Parathyroid adenoma (tissue), 2 donors: Measurements from ENCODE around the gene SPRYD3.

Source experiments
- H2AFZ ChIP-seq: fragments of 300-600 bp; sonication (generic); one replicate; pipeline ENCODE4 v1.7.0; 2017; ENCODE audit warnings: antibody characterized with exemption, mild to moderate bottlenecking
- H3K27ac ChIP-seq: fragments of 300-600 bp; sonication (generic); one replicate; pipeline ENCODE4 v1.7.0; 2017
- H3K27me3 ChIP-seq: fragments of 300-600 bp; sonication (generic); one replicate; pipeline ENCODE4 v1.7.0; 2017; ENCODE audit warnings: low read length; ENCODE audit not compliant: control insufficient read depth, insufficient read depth
- H3K36me3 ChIP-seq: fragments of 300-600 bp; sonication (generic); one replicate; pipeline ENCODE4 v1.7.0; 2017; ENCODE audit warnings: low read length; ENCODE audit not compliant: control insufficient read depth, insufficient read depth
- H3K4me1 ChIP-seq: fragments of 300-600 bp; sonication (generic); one replicate; pipeline ENCODE4 v1.7.0; 2017; ENCODE audit warnings: control low read depth
- H3K4me2 ChIP-seq: fragments of 300-600 bp; sonication (generic); one replicate; pipeline ENCODE4 v1.7.0; 2017; ENCODE audit warnings: low read length
- H3K4me3 ChIP-seq: fragments of 300-600 bp; sonication (generic); one replicate; pipeline ENCODE4 v1.7.0; 2017; ENCODE audit warnings: low read depth, low read length
- H3K79me2 ChIP-seq: fragments of 300-600 bp; sonication (generic); one replicate; pipeline ENCODE4 v1.7.0; 2017; ENCODE audit warnings: control low read depth
- H3K9ac ChIP-seq: fragments of 300-600 bp; sonication (generic); one replicate; pipeline ENCODE4 v1.7.0; 2017; ENCODE audit warnings: mild to moderate bottlenecking
- H3K9me3 ChIP-seq: fragments of 300-600 bp; sonication (generic); one replicate; pipeline ENCODE4 v1.7.0; 2017; ENCODE audit warnings: low read length; ENCODE audit not compliant: control insufficient read depth
- TF ChIP-seq, protein P1 (sequence below): fragments of 300-600 bp; sonication (generic); IDR thresholded peaks from one replicate; pipeline ENCODE4 v1.7.0; 2017; ENCODE audit warnings: antibody characterized with exemption, mild to moderate bottlenecking
- donor health status: primary hyperparathyroidism.

The SPRYD3 gene

DNA sequence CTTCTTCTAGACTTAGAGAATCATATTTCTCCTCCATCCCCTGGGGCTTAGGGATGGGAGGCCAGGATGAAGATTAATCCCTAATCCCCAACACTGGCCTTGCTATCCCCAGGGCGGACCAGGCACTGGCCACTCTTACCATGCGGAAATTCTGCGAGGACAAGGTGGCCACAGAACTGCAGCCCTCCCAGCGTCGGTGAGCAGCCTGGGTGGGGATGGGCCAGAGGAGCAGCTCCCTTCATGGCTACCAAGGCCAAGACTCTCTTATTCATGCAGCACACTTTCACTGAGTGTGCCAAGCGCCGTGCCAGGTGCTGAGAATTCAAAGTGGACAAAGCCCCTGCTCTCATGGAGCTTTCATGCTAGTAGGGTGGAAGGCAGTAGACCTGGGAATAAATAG lies 22.3 kb downstream of the SPRYD3 start:
- no peaks in the 10 kb centered on the region for H3K9me3 ChIP-seq
- TF ChIP-seq, protein P1, sequence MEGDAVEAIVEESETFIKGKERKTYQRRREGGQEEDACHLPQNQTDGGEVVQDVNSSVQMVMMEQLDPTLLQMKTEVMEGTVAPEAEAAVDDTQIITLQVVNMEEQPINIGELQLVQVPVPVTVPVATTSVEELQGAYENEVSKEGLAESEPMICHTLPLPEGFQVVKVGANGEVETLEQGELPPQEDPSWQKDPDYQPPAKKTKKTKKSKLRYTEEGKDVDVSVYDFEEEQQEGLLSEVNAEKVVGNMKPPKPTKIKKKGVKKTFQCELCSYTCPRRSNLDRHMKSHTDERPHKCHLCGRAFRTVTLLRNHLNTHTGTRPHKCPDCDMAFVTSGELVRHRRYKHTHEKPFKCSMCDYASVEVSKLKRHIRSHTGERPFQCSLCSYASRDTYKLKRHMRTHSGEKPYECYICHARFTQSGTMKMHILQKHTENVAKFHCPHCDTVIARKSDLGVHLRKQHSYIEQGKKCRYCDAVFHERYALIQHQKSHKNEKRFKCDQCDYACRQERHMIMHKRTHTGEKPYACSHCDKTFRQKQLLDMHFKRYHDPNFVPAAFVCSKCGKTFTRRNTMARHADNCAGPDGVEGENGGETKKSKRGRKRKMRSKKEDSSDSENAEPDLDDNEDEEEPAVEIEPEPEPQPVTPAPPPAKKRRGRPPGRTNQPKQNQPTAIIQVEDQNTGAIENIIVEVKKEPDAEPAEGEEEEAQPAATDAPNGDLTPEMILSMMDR, result no peak
- H3K36me3 ChIP-seq, result no peaks in the 10 kb centered on the region
- H3K79me2 ChIP-seq, result peaks cover 5% of the 10 kb centered on the region
- H3K4me1 ChIP-seq, result peaks cover 35% of the 10 kb centered on the region
- H3K27me3 ChIP-seq, result no peaks in the 10 kb centered on the region
- H3K27ac ChIP-seq, result no peak overlapping the region
- no peak overlapping the region for H2AFZ ChIP-seq
- no peak overlapping the region for H3K4me2 ChIP-seq
- no peak overlapping the region for H3K9ac ChIP-seq
- no peak overlapping the region for H3K4me3 ChIP-seq

DNA sequence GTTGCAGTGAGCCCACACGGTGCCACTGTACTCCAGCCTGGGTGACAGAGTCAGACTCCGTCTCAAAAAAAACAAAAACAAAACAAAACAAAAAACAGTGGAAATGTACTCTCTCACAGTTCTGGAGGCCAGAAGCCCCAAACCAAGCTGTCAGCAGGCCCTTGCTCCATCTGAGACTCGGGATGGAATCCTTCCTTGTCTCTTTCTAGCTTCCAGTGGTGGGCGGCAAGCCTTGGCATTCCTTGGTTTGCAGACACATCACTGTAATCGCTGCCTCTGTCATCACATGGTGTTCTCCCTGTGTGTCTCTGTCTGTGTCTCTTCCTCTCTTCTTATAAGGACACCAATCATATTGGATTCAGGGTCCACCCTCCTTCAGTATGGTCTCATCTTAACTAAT lies 22.9 kb downstream of the SPRYD3 start:
- Histone ChIP-seq H3K4me2 (no peak overlapping the region), H3K4me3 (no peak overlapping the region), H3K27ac (no peak overlapping the region), H3K9me3 (no peaks in the 10 kb centered on the region), H3K79me2 (peaks cover 7% of the 10 kb centered on the region), H3K36me3 (no peaks in the 10 kb centered on the region), H2AFZ (no peak overlapping the region), H3K4me1 (peaks cover 35% of the 10 kb centered on the region), H3K9ac (no peak overlapping the region), H3K27me3 (no peaks in the 10 kb centered on the region)
- TF ChIP-seq, protein P1, result no peak

DNA sequence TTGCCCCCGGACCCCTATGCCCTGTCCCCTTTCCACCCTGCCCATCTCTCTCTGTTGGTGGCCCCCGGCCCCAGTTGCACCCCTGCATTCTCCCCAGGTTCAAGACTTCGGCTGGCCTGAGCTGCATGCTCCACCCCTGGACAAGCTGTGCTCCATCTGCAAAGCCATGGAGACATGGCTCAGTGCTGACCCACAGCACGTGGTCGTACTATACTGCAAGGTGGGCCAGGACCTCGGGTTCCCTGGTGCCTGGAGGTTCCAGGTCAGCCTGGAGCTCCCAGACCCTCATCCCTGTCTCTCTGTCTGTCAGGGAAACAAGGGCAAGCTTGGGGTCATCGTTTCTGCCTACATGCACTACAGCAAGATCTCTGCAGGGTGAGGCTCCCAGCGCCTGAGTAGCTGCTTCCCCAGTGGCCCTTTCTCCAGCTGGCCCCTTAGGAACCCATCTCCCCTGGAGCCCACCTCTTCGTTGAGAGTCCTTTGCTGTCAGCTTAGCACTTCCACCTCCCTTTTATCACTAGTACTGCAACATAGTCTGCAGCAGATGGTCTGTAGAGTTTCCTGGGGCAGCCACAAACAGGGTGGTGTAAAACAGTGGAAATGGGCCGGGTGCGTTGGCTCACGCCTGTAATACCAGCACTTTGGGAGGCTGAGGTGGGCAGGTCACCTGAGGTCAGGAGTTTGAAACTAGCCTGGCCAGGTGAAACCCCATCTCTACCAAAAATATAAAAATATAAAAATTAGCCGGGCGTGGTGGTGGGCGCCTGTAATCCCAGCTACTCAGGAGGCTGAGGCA lies 23.5 kb downstream of the SPRYD3 start:
- TF ChIP-seq, protein P1, result no peak
- Histone ChIP-seq H3K4me2 (no peak overlapping the region), H3K27me3 (no peaks in the 10 kb centered on the region), H3K4me3 (no peak overlapping the region), H3K4me1 (peaks cover 35% of the 10 kb centered on the region), H3K9me3 (no peaks in the 10 kb centered on the region), H3K9ac (no peak overlapping the region), H3K36me3 (no peaks in the 10 kb centered on the region), H2AFZ (no peak overlapping the region), H3K79me2 (peaks cover 12% of the 10 kb centered on the region), H3K27ac (peak overlapping the region; percentile 21)

DNA sequence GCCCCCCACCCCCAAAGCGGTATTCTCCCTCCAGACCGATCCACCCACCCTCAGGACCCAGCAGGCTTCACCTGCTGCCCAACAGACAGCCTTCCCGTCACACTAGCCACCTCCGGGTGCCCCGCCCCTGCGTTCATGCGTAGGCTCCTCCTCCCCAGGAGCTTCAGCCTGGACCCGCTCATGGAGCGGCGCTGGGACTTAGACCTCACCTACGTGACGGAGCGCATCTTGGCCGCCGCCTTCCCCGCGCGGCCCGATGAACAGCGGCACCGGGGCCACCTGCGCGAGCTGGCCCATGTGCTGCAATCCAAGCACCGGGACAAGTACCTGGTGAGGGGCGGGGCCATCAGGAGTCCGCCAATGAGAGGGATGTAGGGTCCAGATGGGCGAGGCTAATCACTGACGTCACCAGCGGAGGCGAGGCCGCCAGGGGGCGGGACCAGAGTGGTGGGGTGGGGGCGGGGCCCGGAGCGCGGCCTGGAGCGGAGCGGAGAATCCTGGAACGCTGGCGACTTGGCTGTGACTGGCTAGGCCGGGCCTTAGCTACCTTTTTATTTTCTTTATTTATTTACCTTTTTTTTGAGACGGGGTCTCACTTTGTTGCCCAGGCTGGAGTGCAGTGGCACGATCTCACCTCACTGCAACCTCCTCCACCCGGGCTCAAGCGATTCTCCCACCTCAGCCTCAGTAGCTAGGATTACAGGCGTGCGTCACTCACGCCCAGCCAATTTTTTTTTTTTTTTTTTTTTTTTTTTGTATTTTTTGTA lies 24.9 kb downstream of the SPRYD3 start:
- peaks cover 14% of the 10 kb centered on the region for H3K79me2 ChIP-seq
- H3K9me3 ChIP-seq, result no peaks in the 10 kb centered on the region
- H3K36me3 ChIP-seq, result no peaks in the 10 kb centered on the region
- no peaks in the 10 kb centered on the region for H3K27me3 ChIP-seq
- H3K27ac ChIP-seq, result peak overlapping the region; percentile 100
- TF ChIP-seq, protein P1, result peak; percentile 20
- H2AFZ ChIP-seq, result peak overlapping the region; percentile 70
- peak overlapping the region; percentile 70 for H3K4me3 ChIP-seq
- H3K4me2 ChIP-seq, result peak overlapping the region; percentile 88
- peaks cover 44% of the 10 kb centered on the region for H3K4me1 ChIP-seq
- peak overlapping the region; percentile 29 for H3K9ac ChIP-seq
